HAP-1 (cell line): ENCODE results near the gene CDH8.
"Not testable (repeated sequence)": the region's sequence is repeated elsewhere in the genome, so short reads cannot be mapped to it uniquely, and the experiment has no call there.

Source experiments
- DNase-seq, 2 experiments: peaks; one replicate each; pipeline ENCODE4 v3.0.0-alpha.2; 2016 to 2020; ENCODE audit warnings: low spot score in 2 of 2
- H3K27me3 ChIP-seq: fragments of 250-450 bp; sonication (Bioruptor Pico); 2 replicates; pipeline ENCODE4 v1.5.1; 2020; ENCODE audit warnings: low read depth, mild to moderate bottlenecking, moderate library complexity
- H3K36me3 ChIP-seq: fragments of 250-450 bp; sonication (Bioruptor Pico); replicated peaks from 2 replicates; pipeline ENCODE4 v1.5.1; 2020; ENCODE audit warnings: mild to moderate bottlenecking
- H3K4me1 ChIP-seq: fragments of 250-450 bp; sonication (Bioruptor Pico); 2 replicates; pipeline ENCODE4 v1.5.1; 2020; ENCODE audit warnings: mild to moderate bottlenecking
- H3K4me3 ChIP-seq: fragments of 250-450 bp; sonication (Bioruptor Pico); 2 replicates; pipeline ENCODE4 v1.5.1; 2020; ENCODE audit warnings: mild to moderate bottlenecking, moderate library complexity
- H3K9me3 ChIP-seq: fragments of 250-450 bp; sonication (Bioruptor Pico); 2 replicates; pipeline ENCODE4 v1.5.1; 2020; ENCODE audit warnings: mild to moderate bottlenecking, moderate library complexity
- in situ Hi-C: fragments of 300-500 bp; cut with MboI; formaldehyde crosslinking; loops from 3 replicates; pipeline ENCODE4 v1.14.3; 2020; ENCODE audit warnings: low sequenced_read_pairs, inconsistent platforms, mixed read lengths

The CDH8 gene

GRCh38 chr16:61715393-61715792, 320.8 kb downstream of the CDH8 start:
- no peaks in the 10 kb centered on the region for H3K27me3 ChIP-seq
- H3K4me1 ChIP-seq: no peaks in the 10 kb centered on the region
- no peaks in the 10 kb centered on the region for H3K9me3 ChIP-seq
- H3K36me3 ChIP-seq: no peaks in the 10 kb centered on the region
- in situ Hi-C loops: no loop called here
- H3K4me3 ChIP-seq: no peak overlapping the region
- no peak for DNase-seq

- in situ Hi-C loops: no loop called here
- no peak overlapping the region for H3K4me3 ChIP-seq
- H3K9me3 ChIP-seq: no peaks in the 10 kb centered on the region
- no peaks in the 10 kb centered on the region for H3K27me3 ChIP-seq
- DNase-seq: no peak
- no peaks in the 10 kb centered on the region for H3K36me3 ChIP-seq
- no peaks in the 10 kb centered on the region for H3K4me1 ChIP-seq
Observed at GRCh38 chr16:61713787-61714186, 322.5 kb downstream of the CDH8 start.

GRCh38 chr16:61699640-61700039, 336.6 kb downstream of the CDH8 start:
- H3K9me3 ChIP-seq, DNase-seq, H3K4me3 ChIP-seq, H3K4me1 ChIP-seq, H3K27me3 ChIP-seq, in situ Hi-C loops, H3K36me3 ChIP-seq: not testable (repeated sequence)

- Histone ChIP-seq H3K27me3 (no peaks in the 10 kb centered on the region), H3K36me3 (no peaks in the 10 kb centered on the region), H3K4me1 (no peaks in the 10 kb centered on the region), H3K4me3 (no peak overlapping the region), H3K9me3 (no peaks in the 10 kb centered on the region)
- in situ Hi-C loops: no loop called here
- no peak for DNase-seq
Observed at GRCh38 chr16:61684541-61684940, 351.7 kb downstream of the CDH8 start.

GRCh38 chr16:61681673-61682072, 354.6 kb downstream of the CDH8 start:
- no peak overlapping the region for H3K4me3 ChIP-seq
- DNase-seq: no peak
- no peaks in the 10 kb centered on the region for H3K4me1 ChIP-seq
- no peaks in the 10 kb centered on the region for H3K36me3 ChIP-seq
- in situ Hi-C loops: no loop called here
- H3K27me3 ChIP-seq: no peaks in the 10 kb centered on the region
- H3K9me3 ChIP-seq: no peaks in the 10 kb centered on the region

GRCh38 chr16:61681124-61681523, 355.1 kb downstream of the CDH8 start:
- no peak overlapping the region for H3K4me3 ChIP-seq
- in situ Hi-C loops: no loop called here

GRCh38 chr16:61678182-61678581, 358.1 kb downstream of the CDH8 start:
- H3K4me3 ChIP-seq: no peak overlapping the region
- no peaks in the 10 kb centered on the region for H3K36me3 ChIP-seq
- H3K9me3 ChIP-seq: no peaks in the 10 kb centered on the region
- no peak for DNase-seq
- no peaks in the 10 kb centered on the region for H3K27me3 ChIP-seq
- in situ Hi-C loops: no loop called here
- H3K4me1 ChIP-seq: no peaks in the 10 kb centered on the region

More at GRCh38 chr16:61681124-61681523, 355.1 kb downstream of the CDH8 start:
- H3K36me3 ChIP-seq: no peaks in the 10 kb centered on the region
- H3K4me1 ChIP-seq: no peaks in the 10 kb centered on the region
- DNase-seq: no peak
- H3K9me3 ChIP-seq: no peaks in the 10 kb centered on the region
- no peaks in the 10 kb centered on the region for H3K27me3 ChIP-seq

GRCh38 chr16:61677776-61678175, 358.5 kb downstream of the CDH8 start:
- in situ Hi-C loops: no loop called here
- no peak for DNase-seq
- Histone ChIP-seq H3K36me3 (no peaks in the 10 kb centered on the region), H3K9me3 (no peaks in the 10 kb centered on the region), H3K27me3 (no peaks in the 10 kb centered on the region), H3K4me3 (no peak overlapping the region), H3K4me1 (no peaks in the 10 kb centered on the region)

- Histone ChIP-seq H3K4me1 (no peaks in the 10 kb centered on the region), H3K27me3 (no peaks in the 10 kb centered on the region), H3K4me3 (no peak overlapping the region), H3K36me3 (no peaks in the 10 kb centered on the region), H3K9me3 (no peaks in the 10 kb centered on the region)
- in situ Hi-C loops: no loop called here
- no peak for DNase-seq
Observed at GRCh38 chr16:61676740-61677139, 359.5 kb downstream of the CDH8 start.

- Histone ChIP-seq H3K27me3 (no peaks in the 10 kb centered on the region), H3K4me3 (no peak overlapping the region), H3K36me3 (no peaks in the 10 kb centered on the region), H3K4me1 (no peaks in the 10 kb centered on the region), H3K9me3 (no peaks in the 10 kb centered on the region)
- in situ Hi-C loops: no loop called here
- no peak for DNase-seq
Observed at GRCh38 chr16:61671161-61671560, 365.1 kb downstream of the CDH8 start.

GRCh38 chr16:61665512-61665911, 370.7 kb downstream of the CDH8 start:
- Histone ChIP-seq H3K27me3 (no peaks in the 10 kb centered on the region), H3K36me3 (no peaks in the 10 kb centered on the region), H3K4me1 (no peaks in the 10 kb centered on the region), H3K4me3 (no peak overlapping the region), H3K9me3 (no peaks in the 10 kb centered on the region)
- DNase-seq: no peak
- in situ Hi-C loops: no loop called here

GRCh38 chr16:61659936-61660335, 376.3 kb downstream of the CDH8 start:
- in situ Hi-C loops: no loop called here
- H3K36me3 ChIP-seq: no peaks in the 10 kb centered on the region
- DNase-seq: no peak
- H3K4me1 ChIP-seq: no peaks in the 10 kb centered on the region
- H3K27me3 ChIP-seq: no peaks in the 10 kb centered on the region
- no peaks in the 10 kb centered on the region for H3K9me3 ChIP-seq
- no peak overlapping the region for H3K4me3 ChIP-seq

- Histone ChIP-seq H3K36me3 (no peaks in the 10 kb centered on the region), H3K4me1 (no peaks in the 10 kb centered on the region), H3K4me3 (no peak overlapping the region), H3K27me3 (no peaks in the 10 kb centered on the region), H3K9me3 (no peaks in the 10 kb centered on the region)
- in situ Hi-C loops: no loop called here
- no peak for DNase-seq
Observed at GRCh38 chr16:61654962-61655361, 381.3 kb downstream of the CDH8 start.

- Histone ChIP-seq H3K9me3 (no peaks in the 10 kb centered on the region), H3K27me3 (no peaks in the 10 kb centered on the region), H3K4me3 (no peak overlapping the region), H3K4me1 (no peaks in the 10 kb centered on the region), H3K36me3 (no peaks in the 10 kb centered on the region)
- in situ Hi-C loops: no loop called here
- DNase-seq: no peak
Observed at GRCh38 chr16:61653544-61653943, 382.7 kb downstream of the CDH8 start.

- Histone ChIP-seq H3K9me3 (no peaks in the 10 kb centered on the region), H3K36me3 (no peaks in the 10 kb centered on the region), H3K4me3 (no peak overlapping the region), H3K4me1 (no peaks in the 10 kb centered on the region), H3K27me3 (no peaks in the 10 kb centered on the region)
- in situ Hi-C loops: no loop called here
- DNase-seq: no peak
Observed at GRCh38 chr16:61645561-61645960, 390.7 kb downstream of the CDH8 start.
